Activated CD4-positive, CD25-positive, alpha-beta regulatory T cell treated with anti-CD3 and anti-CD28 coated beads, Interleukin-2, amount 50 U/mL, for 16 hours (primary cell): ENCODE results near the gene BRINP3.

Source experiments
- DNase-seq: peaks from one replicate; pipeline ENCODE4 v3.0.0-alpha.2; 2020; ENCODE audit warnings: low read depth, low spot score

BRINP3 gene

GRCh38 chr1:190119683-190120082 is 358.0 kb downstream of the BRINP3 start:
- no peak for DNase-seq

- DNase-seq, result no peak
These were observed 360.7 kb downstream of the BRINP3 start for GRCh38 chr1:190116921-190117320.

GRCh38 chr1:190104961-190105360 is 372.7 kb downstream of the BRINP3 start:
- no peak for DNase-seq

GRCh38 chr1:190102757-190103326 is 374.8 kb downstream of the BRINP3 start:
- no peak for DNase-seq

- no peak for DNase-seq
These were observed 375.9 kb downstream of the BRINP3 start for GRCh38 chr1:190101756-190102155.

- DNase-seq, result no peak
These were observed 378.9 kb downstream of the BRINP3 start for GRCh38 chr1:190098756-190099155.

- no peak for DNase-seq
These were observed 379.6 kb downstream of the BRINP3 start for GRCh38 chr1:190098107-190098506.

- DNase-seq, result no peak
These were observed 382.1 kb downstream of the BRINP3 start for GRCh38 chr1:190095596-190095995.

- no peak for DNase-seq
These were observed 393.1 kb downstream of the BRINP3 start for GRCh38 chr1:190084552-190084951.

- no peak for DNase-seq
These were observed 409.4 kb downstream of the BRINP3 start for GRCh38 chr1:190068304-190068703.

GRCh38 chr1:190067592-190067991 is 410.1 kb downstream of the BRINP3 start:
- no peak for DNase-seq

GRCh38 chr1:190066011-190066410 is 411.7 kb downstream of the BRINP3 start:
- DNase-seq, result no peak

GRCh38 chr1:190049314-190049713 is 428.4 kb downstream of the BRINP3 start:
- no peak for DNase-seq
